HG03439 (cell line): ENCODE results near the gene PATL2.
"Not testable (repeated sequence)": the region's sequence is repeated elsewhere in the genome, so short reads cannot be mapped to it uniquely, and the experiment has no call there.

ENCODE experiments used
- ATAC-seq: cut with Tn5 transposase; IDR thresholded peaks from one replicate; pipeline ENCODE4 v1.9.1; 2021; ENCODE audit warnings: mild to moderate bottlenecking, moderate library complexity; ENCODE audit not compliant: unreplicated experiment

Gene PATL2

GRCh38 chr15:44656298-44656697, 54.8 kb downstream of the PATL2 start:
- no peak for ATAC-seq

- no peak for ATAC-seq
Observed at GRCh38 chr15:44654858-44655257, 56.3 kb downstream of the PATL2 start.

- no peak for ATAC-seq
Observed at GRCh38 chr15:44647637-44648036, 63.5 kb downstream of the PATL2 start.

- ATAC-seq = no peak
Observed at GRCh38 chr15:44647036-44647435, 64.1 kb downstream of the PATL2 start.

- ATAC-seq = no peak
Observed at GRCh38 chr15:44646460-44646859, 64.7 kb downstream of the PATL2 start.

- no peak for ATAC-seq
Observed at GRCh38 chr15:44641651-44642050, 69.5 kb downstream of the PATL2 start.

GRCh38 chr15:44636976-44637375, 74.1 kb downstream of the PATL2 start:
- ATAC-seq = no peak

- no peak for ATAC-seq
Observed at GRCh38 chr15:44633603-44634002, 77.5 kb downstream of the PATL2 start.

GRCh38 chr15:44625286-44625685, 85.8 kb downstream of the PATL2 start:
- not testable (repeated sequence) for ATAC-seq

- no peak for ATAC-seq
Observed at GRCh38 chr15:44623178-44623577, 87.9 kb downstream of the PATL2 start.

- ATAC-seq = no peak
Observed at GRCh38 chr15:44620081-44620480, 91.0 kb downstream of the PATL2 start.

- ATAC-seq = no peak
Observed at GRCh38 chr15:44616974-44617373, 94.1 kb downstream of the PATL2 start.
